Tibial nerve (tissue), 4 donors: ENCODE data around the gene PIK3AP1. TPM values are rescaled to one million over a fixed set of nuclear protein-coding genes. Genes with fewer than 3 reads are reported as not detected.

Source experiments
- DNase-seq, 2 donors: peaks; one replicate each; pipeline ENCODE4 v3.0.0-alpha.2; 2019; ENCODE audit warnings: low spot score in 2 of 2
- H3K27ac ChIP-seq, 4 donors: fragments of 200-600 bp; sonication (generic) in 3 of 4; one replicate each; pipeline ENCODE4 v1.5.1; 2017 to 2019; ENCODE audit warnings: mild to moderate bottlenecking in 1 of 4
- H3K27me3 ChIP-seq, 2 donors: fragments of 200-600 bp; sonication (generic) in 1 of 2; one replicate each; pipeline versions ENCODE4 v1.5.1 to v1.6.0; 2017 to 2019
- H3K36me3 ChIP-seq, 3 donors: fragments of 200-600 bp; sonication (generic); one replicate each; pipeline ENCODE4 v1.5.1; 2018 to 2019
- H3K4me1 ChIP-seq, 4 donors: fragments of 200-600 bp; sonication (generic) in 3 of 4; one replicate each; pipeline ENCODE4 v1.5.1; 2017 to 2019
- H3K4me3 ChIP-seq, 4 donors: fragments of 200-600 bp; sonication (generic) in 3 of 4; one replicate each; pipeline ENCODE4 v1.5.1; 2017 to 2019; ENCODE audit warnings: mild to moderate bottlenecking in 1 of 4, moderate library complexity in 1 of 4
- H3K9me3 ChIP-seq, 4 donors: fragments of 200-600 bp; sonication (generic) in 3 of 4; one replicate each; pipeline ENCODE4 v1.5.1; 2017 to 2019
- EP300 ChIP-seq, 2 donors: sonication (generic); formaldehyde crosslinking; IDR thresholded peaks; one replicate each; pipeline ENCODE4 v1.6.1; 2017; ENCODE audit warnings: antibody characterized with exemption in 2 of 2, mild to moderate bottlenecking in 1 of 2
- POLR2A ChIP-seq, 2 donors: fragments of 450-650 bp; IDR thresholded peaks; one replicate each; pipeline ENCODE4 v1.6.1; 2017; ENCODE audit warnings: antibody characterized with exemption in 2 of 2, mild to moderate bottlenecking in 2 of 2, moderate library complexity in 2 of 2
- WGBS, 2 donors: methylation state at CpG; one replicate each; pipeline ENCODE4 v1.1.5; 2018; 5-methylcytosine and 5-hydroxymethylcytosine counted together
- total RNA-seq, 4 donors: library from RNA; depleted of rRNA; stranded (reverse); fragments of >200 nt; gene quantifications; one replicate each; pipeline ENCODE4 v1.1.0, GENCODE V29; 2016
- TF ChIP-seq, protein P1 (sequence below), 5 experiments: fragments of 200-600 bp in 3 of 5; fragments of 450-650 bp in 2 of 5; sonication (generic) in 3 of 5; IDR thresholded peaks; one replicate each; pipeline ENCODE4 v1.5.1; 2016 to 2019; ENCODE audit warnings: antibody characterized with exemption in 5 of 5, mild to moderate bottlenecking in 3 of 5, moderate library complexity in 2 of 5

The PIK3AP1 gene
- total RNA-seq, 4 donors from 2014 or later, result 7.1 to 21.3 (median 14.2) TPM

DNA sequence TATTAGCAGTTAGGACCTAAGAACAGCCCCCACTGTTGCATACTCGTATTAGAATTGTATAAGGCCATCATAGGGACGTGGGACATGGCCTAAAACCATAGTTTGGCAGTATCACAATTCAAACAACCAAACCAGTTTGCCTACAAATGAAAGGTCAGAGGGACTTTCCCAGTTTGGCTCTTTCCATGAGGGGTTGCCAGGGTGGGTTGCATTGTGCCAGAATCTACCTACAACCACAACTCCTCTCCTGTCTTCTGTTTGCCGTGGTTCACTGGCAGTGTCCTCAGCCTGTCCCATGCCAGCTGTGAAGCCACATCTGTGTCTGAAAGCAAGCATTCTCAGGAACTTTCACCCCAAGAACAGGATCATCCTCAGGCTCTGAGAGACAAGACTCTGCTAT lies 44.5 kb downstream of the PIK3AP1 start:
- Histone ChIP-seq H3K27ac (no peak overlapping the region), H3K27me3 (no peaks in the 10 kb centered on the region), H3K4me1 (peaks cover 0 to 23% (median 11%) of the 10 kb centered on the region in 4 donors), H3K9me3 (no peaks in the 10 kb centered on the region), H3K4me3 (no peak overlapping the region), H3K36me3 (no peaks in the 10 kb centered on the region)
- TF ChIP-seq POLR2A (IDR thresholded peaks at IDR 0.05) (no peak), EP300 (IDR thresholded peaks at IDR 0.05) (no peak)
- TF ChIP-seq, protein P1, sequence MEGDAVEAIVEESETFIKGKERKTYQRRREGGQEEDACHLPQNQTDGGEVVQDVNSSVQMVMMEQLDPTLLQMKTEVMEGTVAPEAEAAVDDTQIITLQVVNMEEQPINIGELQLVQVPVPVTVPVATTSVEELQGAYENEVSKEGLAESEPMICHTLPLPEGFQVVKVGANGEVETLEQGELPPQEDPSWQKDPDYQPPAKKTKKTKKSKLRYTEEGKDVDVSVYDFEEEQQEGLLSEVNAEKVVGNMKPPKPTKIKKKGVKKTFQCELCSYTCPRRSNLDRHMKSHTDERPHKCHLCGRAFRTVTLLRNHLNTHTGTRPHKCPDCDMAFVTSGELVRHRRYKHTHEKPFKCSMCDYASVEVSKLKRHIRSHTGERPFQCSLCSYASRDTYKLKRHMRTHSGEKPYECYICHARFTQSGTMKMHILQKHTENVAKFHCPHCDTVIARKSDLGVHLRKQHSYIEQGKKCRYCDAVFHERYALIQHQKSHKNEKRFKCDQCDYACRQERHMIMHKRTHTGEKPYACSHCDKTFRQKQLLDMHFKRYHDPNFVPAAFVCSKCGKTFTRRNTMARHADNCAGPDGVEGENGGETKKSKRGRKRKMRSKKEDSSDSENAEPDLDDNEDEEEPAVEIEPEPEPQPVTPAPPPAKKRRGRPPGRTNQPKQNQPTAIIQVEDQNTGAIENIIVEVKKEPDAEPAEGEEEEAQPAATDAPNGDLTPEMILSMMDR (IDR thresholded peaks at IDR 0.05), result no peak
- 92 to 97% methylated on average over 3 of the region's 3 CpGs for WGBS, 2 donors
- DNase-seq, result no peak

DNA sequence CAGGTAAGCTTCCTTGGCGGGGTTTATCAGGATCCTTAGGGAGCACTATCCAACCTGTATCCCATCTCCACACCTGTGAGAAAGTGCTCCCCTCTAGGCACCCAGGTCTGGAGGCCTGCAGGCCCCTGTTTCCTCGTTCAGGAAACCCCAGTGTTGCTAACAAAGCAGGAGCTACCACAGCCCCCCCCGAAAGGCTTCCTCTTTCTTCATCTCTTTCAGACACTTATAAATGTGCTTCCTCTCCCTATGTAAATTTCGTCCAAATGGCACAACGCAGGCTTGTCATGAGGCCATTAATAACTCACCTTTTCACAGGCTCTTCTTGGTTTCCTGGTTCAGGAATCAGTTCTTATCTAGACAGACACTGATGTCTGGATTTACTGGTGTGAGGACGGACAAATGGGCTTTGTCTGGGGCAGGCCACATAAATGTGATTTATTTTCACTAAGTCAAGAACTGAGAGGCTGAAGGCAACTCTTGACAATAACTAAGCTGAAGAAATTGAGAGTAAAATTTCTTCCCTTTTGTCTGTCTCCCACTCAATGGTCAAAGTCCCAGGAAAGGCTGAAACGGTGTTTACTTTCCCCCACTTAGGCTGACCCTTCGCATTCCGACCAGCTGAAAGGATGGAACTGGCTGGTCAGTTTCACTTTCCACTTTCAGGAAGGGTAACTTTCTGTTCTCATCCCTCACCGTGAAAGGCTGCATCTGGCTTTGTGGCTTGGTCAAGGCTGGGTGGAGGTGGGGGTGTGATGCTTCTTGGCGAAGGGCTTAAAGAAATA lies 46.8 kb downstream of the PIK3AP1 start:
- Histone ChIP-seq H3K4me3 (peak overlapping the region in 2 of 4 donors; percentile 3 to 26), H3K27me3 (no peaks in the 10 kb centered on the region), H3K27ac (peak overlapping the region in 3 of 4 donors; percentile 23 to 72 (median 51)), H3K36me3 (no peaks in the 10 kb centered on the region), H3K4me1 (peaks cover 0 to 23% (median 11%) of the 10 kb centered on the region in 4 donors), H3K9me3 (no peaks in the 10 kb centered on the region)
- DNase-seq, result peak in 1 of 2 donors; percentile 41
- TF ChIP-seq EP300 (IDR thresholded peaks at IDR 0.05), result no peak
- TF ChIP-seq, protein P1 (IDR thresholded peaks at IDR 0.05), result no peak
- no peak for TF ChIP-seq POLR2A (IDR thresholded peaks at IDR 0.05)
- 31% methylated on average over 11 of the region's 11 CpGs for WGBS, 2 donors

DNA sequence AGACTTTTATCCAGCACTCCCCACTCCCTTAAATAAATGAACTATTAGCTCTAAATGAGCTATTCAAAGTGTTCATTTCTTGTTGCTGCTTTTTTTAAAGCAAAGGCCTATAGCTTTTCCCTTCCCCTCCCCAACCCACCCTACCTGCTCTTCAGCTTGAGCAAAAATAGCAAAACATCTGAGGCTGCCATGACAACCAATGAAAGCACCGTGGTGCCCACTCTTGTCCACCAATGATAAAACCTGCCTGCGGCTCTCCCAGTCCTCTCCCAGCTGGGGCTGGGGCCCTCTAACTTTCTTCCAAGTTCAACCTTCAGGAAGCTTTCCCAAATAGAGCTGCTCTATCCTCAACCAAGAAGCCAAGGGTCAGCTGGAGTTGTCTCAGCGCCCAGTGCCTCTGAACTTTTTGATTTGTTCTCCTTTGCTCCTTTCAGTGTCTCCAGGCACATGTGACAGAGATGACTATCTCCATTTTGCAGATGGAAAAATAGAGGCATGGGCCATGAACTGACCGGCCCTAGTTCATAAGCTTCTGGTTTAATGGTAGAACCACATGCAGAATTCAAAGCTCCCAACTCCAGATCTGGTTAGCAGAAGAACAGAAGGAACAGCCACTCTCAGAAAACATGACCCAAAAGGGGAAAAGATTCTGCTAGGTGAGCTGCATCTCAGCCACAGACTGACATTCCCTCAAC lies 47.7 kb downstream of the PIK3AP1 start:
- TF ChIP-seq POLR2A (IDR thresholded peaks at IDR 0.05) (no peak), EP300 (IDR thresholded peaks at IDR 0.05) (no peak)
- TF ChIP-seq, protein P1 (IDR thresholded peaks at IDR 0.05), result no peak
- H3K4me3 ChIP-seq, result no peak overlapping the region
- H3K36me3 ChIP-seq, result no peaks in the 10 kb centered on the region
- no peaks in the 10 kb centered on the region for H3K27me3 ChIP-seq
- no peaks in the 10 kb centered on the region for H3K9me3 ChIP-seq
- DNase-seq, result no peak
- WGBS, 2 donors, result 89 to 97% methylated on average over 4 of the region's 4 CpGs
- H3K27ac ChIP-seq, result peak overlapping the region in 1 of 4 donors; percentile 23
- peaks cover 0 to 23% (median 11%) of the 10 kb centered on the region in 4 donors for H3K4me1 ChIP-seq

DNA sequence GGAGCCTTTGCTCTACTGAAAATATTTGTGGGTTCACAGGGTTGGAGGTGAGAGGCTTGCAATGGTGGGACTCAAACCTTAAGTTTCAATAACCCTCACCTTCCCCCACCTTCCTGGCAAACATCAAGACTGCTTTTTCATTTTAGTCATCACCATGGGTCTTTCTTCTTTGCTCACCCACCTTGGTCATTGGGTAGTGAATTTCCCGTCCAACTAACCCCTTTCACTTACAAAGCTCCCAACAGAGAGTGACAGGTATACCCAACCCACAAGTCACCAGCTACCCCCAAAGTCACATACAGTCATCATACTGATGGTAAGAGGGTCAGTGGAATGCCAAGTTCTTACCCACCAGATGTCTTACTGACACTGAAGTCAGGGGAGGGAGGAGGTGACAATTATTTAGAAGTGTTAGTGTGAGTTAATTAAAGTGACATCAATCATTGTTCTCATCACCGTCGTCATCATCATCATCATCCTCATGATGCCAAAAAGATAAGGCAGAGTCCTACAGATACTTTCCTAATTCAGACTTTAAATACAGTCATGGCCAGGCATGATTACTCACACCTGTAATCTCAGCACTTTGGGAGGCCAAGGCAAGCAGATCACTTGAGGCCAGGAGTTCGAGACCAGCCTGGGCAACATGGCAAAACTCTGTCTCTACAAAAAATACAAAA lies 49.0 kb downstream of the PIK3AP1 start:
- Histone ChIP-seq H3K4me3 (no peak overlapping the region), H3K27ac (no peak overlapping the region), H3K36me3 (no peaks in the 10 kb centered on the region), H3K27me3 (no peaks in the 10 kb centered on the region), H3K4me1 (peaks cover 0 to 23% (median 11%) of the 10 kb centered on the region in 4 donors), H3K9me3 (no peaks in the 10 kb centered on the region)
- TF ChIP-seq POLR2A (IDR thresholded peaks at IDR 0.05) (no peak), EP300 (IDR thresholded peaks at IDR 0.05) (no peak)
- TF ChIP-seq, protein P1 (IDR thresholded peaks at IDR 0.05), result no peak
- WGBS, 2 donors, result 89 to 94% methylated on average over 4 of the region's 4 CpGs
- no peak for DNase-seq
